Ramos (cell line): Measurements from ENCODE around the gene ZNF683.
"Not testable (repeated sequence)": the region's sequence is repeated elsewhere in the genome, so short reads cannot be mapped to it uniquely, and the experiment has no call there.

Experiments used
- in situ Hi-C: fragments of 300-500 bp; cut with MboI; formaldehyde crosslinking; loops from one replicate; pipeline ENCODE4 v1.14.3; 2022; ENCODE audit warnings: low sequenced_read_pairs; ENCODE audit not compliant: unreplicated experiment

The ZNF683 gene

DNA sequence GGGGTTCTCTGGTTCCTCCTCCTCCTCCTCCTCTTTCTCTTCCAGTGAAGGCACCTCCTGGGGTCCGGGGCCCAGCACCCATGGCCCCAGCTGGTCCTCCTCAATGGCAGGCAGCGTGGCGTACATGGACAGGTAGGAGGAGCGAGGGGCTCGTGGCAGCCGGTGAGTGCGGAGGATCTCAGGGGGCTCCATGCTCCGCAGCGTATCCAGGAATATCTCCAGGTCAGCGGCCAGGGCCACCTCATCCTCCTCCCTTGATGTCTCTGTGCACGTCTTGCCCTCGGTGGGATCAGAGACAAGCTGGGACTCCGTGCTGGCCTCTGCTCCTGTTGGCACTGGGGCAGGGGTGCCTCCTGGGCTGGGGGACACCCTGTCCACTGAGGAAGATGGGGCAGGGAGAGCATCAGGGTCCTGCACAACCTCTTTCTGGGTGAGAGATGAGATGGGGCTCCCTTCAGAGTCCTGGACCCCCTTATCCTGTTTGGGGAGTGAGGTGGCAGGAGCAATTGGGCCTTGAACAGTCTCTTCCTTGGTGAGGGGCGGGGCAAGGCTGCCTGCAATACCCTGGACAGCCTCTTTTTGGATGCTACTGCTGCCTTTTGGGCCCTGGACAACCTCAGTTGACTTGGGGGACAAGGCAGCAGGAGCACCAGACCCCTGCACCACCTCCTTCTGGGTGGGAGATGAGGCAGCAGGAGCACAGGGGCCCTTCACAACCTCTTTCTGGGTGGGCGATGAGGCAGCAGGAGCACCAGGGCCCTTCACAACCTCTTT lies 28.2 kb downstream of the ZNF683 start:
- in situ Hi-C loops: no loop called here

DNA sequence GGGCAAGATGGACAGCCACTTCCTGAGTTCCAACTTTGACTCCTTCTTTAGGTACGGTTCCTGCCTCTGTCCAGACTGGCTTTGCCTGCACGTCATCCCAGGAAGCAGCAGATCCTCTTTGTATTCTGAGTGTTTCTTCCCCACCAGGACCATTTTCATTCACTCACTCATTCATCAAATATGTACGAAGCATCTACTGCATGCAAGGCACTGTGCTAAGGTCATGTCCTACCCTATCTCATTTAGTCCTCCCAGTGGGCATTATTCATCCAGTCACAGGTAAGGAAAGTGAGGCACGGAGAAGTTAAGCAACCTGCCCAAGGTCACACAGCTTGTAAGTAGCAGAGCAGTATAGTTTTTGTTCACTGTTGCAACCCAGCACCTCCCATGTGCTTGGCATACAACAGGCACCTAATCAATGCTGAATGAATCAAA lies 32.5 kb downstream of the ZNF683 start:
- in situ Hi-C loops: no loop called here

GRCh38 chr1:26338670-26339069 lies 33.9 kb downstream of the ZNF683 start:
- in situ Hi-C loops: no loop called here

- in situ Hi-C loops: no loop called here
Observed at GRCh38 chr1:26337625-26338024, 34.9 kb downstream of the ZNF683 start.

DNA sequence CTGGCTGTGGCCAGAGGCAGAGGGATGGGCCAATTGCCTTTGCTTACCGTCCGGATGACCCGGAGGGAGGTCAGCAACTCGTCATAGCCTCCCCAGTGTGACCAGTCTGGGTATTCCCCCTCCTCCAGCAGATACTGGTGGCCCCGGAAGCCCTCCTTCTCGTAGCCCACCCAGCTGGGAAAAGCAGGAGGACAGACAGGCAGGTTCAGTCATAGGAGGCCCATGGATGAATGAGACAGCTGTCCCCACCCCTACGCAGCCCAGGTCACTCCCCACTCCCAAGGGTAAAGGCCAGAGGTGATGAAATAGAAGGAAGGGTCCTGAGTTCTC lies 35.4 kb downstream of the ZNF683 start:
- in situ Hi-C loops: no loop called here

- in situ Hi-C loops: no loop called here
Observed at GRCh38 chr1:26336477-26337205, 35.9 kb downstream of the ZNF683 start.

GRCh38 chr1:26335774-26336476 lies 36.6 kb downstream of the ZNF683 start:
- in situ Hi-C loops: no loop called here

- in situ Hi-C loops: not testable (repeated sequence)
Observed at GRCh38 chr1:26333312-26333711, 39.2 kb downstream of the ZNF683 start.

DNA sequence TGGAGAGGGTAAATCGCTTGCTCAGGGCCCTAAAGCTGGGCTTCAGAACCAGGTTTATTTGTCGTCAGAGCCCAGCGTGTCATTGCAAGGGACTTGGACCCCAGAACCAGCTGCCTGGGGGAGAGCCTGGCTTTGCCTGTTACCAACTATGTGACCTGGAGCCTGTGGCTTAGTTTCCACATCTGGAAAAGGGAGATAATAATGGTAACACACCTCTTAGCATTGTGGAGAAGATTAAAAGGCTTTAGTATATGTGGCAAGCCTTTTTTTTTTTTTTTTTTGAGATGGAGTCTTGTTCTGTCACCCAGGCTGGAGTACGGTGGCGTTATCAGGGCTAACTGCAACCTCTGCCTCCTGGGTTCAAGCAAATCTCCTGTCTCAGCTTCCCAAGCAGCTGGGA lies 42.3 kb downstream of the ZNF683 start:
- in situ Hi-C loops: no loop called here

GRCh38 chr1:26329380-26329779 lies 43.2 kb downstream of the ZNF683 start:
- in situ Hi-C loops: not testable (repeated sequence)

DNA sequence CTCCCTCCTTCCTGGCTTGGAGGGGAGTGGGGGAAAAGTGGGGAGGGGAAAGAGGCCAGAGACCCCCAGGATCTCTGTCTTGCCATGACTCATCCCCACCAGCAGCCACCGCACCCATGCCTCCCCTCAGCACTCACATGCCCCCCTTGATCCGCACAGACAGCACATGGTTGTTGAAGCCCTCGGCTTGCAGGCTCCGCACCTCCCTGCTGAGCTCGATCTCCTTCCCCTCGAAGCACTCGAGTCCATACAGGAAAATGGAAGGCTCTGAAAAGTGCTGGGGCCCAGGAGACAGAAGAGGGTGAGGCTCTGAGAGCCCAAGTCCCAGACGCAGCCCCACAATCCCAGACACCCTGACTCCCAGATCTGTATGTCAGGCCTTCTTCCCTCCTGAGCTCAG lies 44.0 kb downstream of the ZNF683 start:
- in situ Hi-C loops: no loop called here

DNA sequence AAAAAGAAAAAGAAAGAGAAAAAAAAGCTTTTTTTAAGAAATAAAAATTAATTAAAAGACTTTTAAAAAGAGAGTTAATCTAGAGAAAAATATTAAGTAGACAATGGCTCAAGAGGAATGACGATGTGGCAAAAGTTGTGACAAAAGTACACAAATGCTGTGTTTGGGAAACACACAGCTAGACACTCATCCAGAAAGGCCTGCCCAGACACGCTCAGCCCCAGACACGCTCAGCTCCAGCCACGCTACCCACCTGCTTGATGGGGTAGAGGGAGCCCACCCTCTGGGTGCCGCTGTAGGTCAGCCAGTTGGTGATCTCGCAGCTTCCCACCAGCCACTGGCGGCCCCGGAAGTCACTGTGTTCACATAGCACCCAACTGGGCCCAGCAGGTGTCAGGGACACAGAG lies 44.6 kb downstream of the ZNF683 start:
- in situ Hi-C loops: no loop called here

DNA sequence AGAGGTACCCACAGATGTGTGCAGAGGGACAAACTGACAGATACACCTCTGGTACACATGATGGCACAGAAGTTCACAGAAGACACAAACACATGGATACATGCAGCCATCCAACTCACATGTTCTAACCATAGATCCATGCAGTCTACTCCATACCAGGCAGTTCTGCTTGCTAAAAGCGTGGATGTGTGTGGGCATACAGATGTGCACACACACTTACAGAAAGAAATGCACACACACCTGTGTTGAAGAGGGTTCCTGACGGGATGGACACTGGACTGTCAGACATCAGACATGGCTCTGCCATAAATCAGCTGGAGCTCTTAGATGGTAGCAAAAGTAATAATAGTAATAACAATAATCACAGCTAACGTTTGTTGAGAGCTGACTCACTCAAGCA lies 48.0 kb downstream of the ZNF683 start:
- in situ Hi-C loops: loop anchor here (5.0 kb wide), 1 partner anchor 37 kb away; no protein-coding TSS in a partner anchor

DNA sequence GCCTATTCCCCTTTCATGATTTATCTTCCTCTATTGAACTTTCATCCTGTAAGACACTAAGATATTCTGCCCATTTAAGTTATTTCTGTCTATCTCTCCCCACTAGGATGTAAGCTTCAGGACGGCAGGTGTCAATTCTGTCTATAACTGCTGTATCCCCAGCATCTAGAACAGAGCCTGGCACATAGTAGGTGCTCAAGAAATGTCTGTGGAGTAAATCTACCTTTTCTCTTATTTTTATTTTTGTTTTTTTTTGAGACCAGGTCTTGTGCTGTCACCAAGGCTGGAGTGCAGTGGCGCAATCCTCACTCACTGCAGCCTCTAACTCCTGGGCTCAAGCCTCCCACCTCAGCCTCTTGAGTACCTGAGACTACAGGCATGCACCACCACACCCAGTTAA lies 49.2 kb downstream of the ZNF683 start:
- in situ Hi-C loops: loop anchor here (5.0 kb wide), 1 partner anchor 36 kb away; no protein-coding TSS in a partner anchor

DNA sequence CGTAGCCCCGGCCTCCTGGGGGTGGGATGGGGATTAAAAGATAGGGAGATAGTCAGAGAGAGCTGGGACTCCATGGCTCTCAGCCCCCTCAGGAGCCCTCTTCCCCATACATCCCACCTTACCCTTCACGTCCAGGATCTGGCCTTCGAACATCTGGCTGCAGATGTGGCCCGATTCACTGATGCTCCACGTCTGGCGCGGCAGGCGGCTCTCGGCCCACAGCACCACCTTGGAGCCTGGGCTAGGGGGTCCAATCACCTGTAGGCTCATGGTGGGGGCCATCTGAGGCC lies 50.6 kb downstream of the ZNF683 start:
- in situ Hi-C loops: loop anchor here (5.0 kb wide), 1 partner anchor 35 kb away; no protein-coding TSS in a partner anchor

GRCh38 chr1:26321315-26322041 lies 51.1 kb downstream of the ZNF683 start:
- in situ Hi-C loops: loop anchor here (5.0 kb wide), 1 partner anchor 34 kb away; no protein-coding TSS in a partner anchor

DNA sequence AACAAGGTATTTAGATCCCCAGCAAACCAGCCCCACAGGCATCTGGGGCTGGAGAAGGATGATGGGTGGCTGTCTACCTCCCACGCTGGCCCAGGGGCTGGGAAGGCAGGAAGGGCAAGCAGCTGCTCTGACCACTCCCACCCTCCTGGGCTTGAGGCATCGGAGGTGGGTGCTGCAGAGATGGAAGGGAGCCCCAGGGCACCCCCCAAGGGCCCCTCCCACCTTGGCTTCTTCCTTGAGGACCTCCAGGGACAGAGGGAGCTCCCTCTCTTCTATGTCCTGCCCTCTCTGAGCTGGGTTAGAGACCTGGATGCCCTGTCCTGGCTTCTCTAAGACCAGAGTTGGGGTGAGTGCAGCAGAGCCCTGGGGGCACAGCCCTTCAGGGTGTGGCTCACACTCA lies 51.7 kb downstream of the ZNF683 start:
- in situ Hi-C loops: loop anchor here (5.0 kb wide), 1 partner anchor 34 kb away; no protein-coding TSS in a partner anchor

DNA sequence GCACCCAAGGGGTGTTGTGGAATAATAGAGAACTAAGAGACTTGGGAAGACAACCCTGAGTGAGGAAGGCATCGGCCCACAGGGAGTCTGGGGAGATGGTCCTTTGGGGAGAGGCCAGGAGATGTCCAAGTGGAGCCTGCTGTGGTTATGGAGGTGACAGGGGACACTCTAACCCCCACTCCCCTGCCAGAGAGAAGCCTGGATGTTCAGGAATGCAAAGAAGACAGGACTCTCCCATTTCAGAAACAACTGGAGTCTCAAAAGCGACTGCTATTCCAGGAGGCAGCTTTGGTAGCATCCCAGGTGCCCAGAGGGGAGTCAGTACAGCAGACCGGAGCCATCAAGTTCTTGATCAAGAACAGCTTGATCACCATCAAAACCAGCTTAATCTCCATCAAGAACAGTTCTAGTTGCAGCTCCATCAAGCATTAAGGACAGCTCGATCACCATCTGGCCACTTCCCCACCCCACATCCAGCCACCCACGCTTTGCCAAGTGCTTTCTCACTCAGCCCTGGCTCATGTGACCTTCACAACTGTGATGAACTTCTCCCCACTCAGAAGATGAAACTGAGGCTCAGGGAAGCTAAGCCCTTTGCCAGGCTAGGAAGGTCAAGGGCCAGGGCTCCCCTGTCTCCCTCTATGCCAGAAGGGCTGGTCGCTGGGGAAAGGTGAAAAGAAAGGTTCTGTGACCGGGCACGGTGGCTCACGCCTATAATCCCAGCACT lies 54.0 kb downstream of the ZNF683 start:
- in situ Hi-C loops: no loop called here

DNA sequence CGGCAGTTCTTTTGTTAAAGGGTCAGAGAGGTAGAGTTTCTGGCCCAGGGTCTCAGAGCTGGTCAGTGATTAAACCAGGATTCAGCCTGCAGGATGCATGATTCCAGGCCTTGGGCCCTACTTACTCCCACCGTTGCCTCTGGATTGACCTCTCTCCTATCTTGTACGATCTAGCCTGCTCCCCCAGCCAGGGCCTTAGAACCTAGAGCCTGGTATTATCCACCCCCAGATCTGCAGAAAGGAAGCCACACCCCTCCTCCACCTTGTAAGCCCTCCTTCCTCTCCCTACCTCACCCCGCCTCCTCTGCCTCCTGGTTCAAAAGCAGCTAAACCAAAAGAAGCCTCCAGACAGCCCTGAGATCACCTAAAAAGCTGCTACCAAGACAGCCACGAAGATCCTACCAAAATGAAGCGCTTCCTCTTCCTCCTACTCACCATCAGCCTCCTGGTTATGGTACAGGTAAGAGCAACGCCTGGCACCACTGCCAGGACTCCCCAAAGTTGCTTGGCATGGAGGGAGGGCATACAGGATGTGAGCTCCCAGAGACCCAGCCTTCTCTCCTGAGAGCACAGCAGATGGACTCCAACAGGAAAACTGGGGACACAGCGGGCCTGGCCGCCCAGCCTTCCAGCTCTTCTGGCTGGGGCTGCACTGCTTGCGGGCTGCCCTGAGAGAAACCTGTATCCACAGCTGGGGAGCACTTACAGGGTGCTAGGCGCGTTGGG lies 54.8 kb downstream of the ZNF683 start, which contains the start of gene CD52:
TSS of gene CD52 (plus strand) at position 347 of the 726 bp plus-strand sequence. CDS start at position 407, 60 bp downstream.
- in situ Hi-C loops: no loop called here
